WTC11 (cell line): ENCODE data around the gene TBC1D1.

Experiments
- CTCF ChIP-seq: fragments of 200-600 bp; IDR thresholded peaks from 2 replicates; pipeline ENCODE4 v1.8.0; 2022; ENCODE audit warnings: antibody characterized with exemption
- ZNF138 ChIP-seq: sonication (generic); formaldehyde crosslinking; conservative IDR thresholded peaks from 2 replicates; pipeline ENCODE4 v1.8.1; 2022; ENCODE audit warnings: mild to moderate bottlenecking, moderate library complexity, missing genetic modification reagents

GRCh38 chr4:38030023-38030422, 139.1 kb downstream of the TBC1D1 start:
- TF ChIP-seq ZNF138 (CRISPR knock-in tag) (no peak), CTCF (no peak)
